Measurements from ENCODE around the gene CNIH3.

DNA sequence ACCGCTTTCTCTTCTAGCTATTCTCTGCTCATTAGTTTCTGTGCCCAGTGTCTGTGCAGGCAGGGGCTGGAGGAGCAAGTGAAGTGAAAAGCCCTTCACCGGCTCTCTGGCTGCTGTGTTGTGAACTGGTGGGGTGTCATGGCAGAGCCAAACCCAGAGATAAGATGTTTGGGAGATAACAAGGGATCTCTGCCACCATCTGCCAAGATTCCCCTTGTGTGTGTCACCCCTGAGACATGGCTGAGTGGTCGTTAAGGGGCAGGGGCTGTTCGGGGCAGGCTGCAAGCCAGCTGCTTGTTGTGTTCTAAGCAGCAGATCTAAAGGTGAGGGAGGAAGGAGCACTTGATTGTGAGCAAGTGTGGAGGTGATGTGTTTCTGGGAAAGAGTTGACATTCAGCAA is 24.5 kb downstream of the CNIH3 start:
- TF ChIP-seq ZFP30 (CRISPR knock-in tag; IDR thresholded peaks at IDR 0.05) (no peak), PPARA (CRISPR knock-in tag; IDR thresholded peaks at IDR 0.05; ENCODE audit: borderline replicate concordance) (no peak)

Measured in SK-N-SH treated with all-trans-retinoic acid at 6 μM for 48 hours (cell line).